Peyer's patch (tissue), 4 donors: ENCODE measurements around the gene RNF217.

Source experiments
- CTCF ChIP-seq, 6 experiments: fragments of 450-650 bp in 4 of 6; fragments of 200-600 bp in 2 of 6; sonication (generic) in 1 of 6; IDR thresholded peaks; one replicate each; pipeline ENCODE4 v1.5.1; 2017 to 2019; ENCODE audit warnings: antibody characterized with exemption in 6 of 6, mild to moderate bottlenecking in 3 of 6, moderate library complexity in 1 of 6
- POLR2A ChIP-seq, 2 donors: fragments of 450-650 bp; IDR thresholded peaks; one replicate each; pipeline ENCODE4 v1.5.1; 2017; ENCODE audit warnings: antibody characterized with exemption in 2 of 2, mild to moderate bottlenecking in 2 of 2, moderate library complexity in 2 of 2

DNA sequence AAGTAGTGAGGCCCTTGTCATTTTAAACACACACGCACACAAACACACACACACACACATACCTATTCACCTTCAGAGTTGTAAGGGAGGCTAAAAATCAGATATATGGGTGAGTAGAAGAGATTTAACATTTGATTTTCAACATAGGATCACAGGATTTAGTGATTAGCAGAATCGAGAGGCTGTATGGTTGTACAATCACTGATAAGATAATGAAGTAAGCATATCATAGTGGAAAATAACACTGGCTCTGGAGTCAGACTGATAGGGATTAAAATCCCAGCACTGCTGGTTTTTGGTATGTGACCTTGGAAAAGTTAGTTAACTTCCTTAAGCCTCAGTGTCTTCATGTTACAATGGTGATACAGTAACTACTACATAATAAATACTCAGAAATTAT is 40.8 kb downstream of the RNF217 start:
- TF ChIP-seq POLR2A (IDR thresholded peaks at IDR 0.05) (no peak), CTCF (IDR thresholded peaks at IDR 0.05) (no peak)
